ENCODE measurements around the gene SDSL. TPM values are rescaled to one million over a fixed set of nuclear protein-coding genes. Genes with fewer than 3 reads are reported as not detected.

Gene SDSL
- total and polyA plus RNA-seq, 2 of the 4 experiments (the other 2 are of a cell fraction), result 6.3 to 10.9 TPM

GRCh38 chr12:113408756-113409298 lies 13.4 kb upstream of the SDSL start:
- no peaks in the 10 kb centered on the region for H3K9me3 ChIP-seq (ENCODE audit: control insufficient read depth, insufficient read depth, low read length)
- CTCF ChIA-PET, result interaction anchor here (1.2 kb wide), 1 partner anchor 11 kb away, joined by 3 read pairs; no protein-coding TSS in a partner anchor
- H2BK20ac ChIP-seq (ENCODE audit: low read depth, low read length), result no peak overlapping the region
- H3K9ac ChIP-seq (ENCODE audit: low read depth, low read length), result no peak overlapping the region
- no peak overlapping the region for H4K8ac ChIP-seq (ENCODE audit: low read depth in 2 of 2, low read length in 2 of 2)
- no TSS peak for BruUV-seq (replicated peaks)
- WGBS, 2 experiments (ENCODE audit: extremely low coverage in 2 of 2, insufficient read length in 1 of 2), result 100% methylated on average over 1 of the region's 11 CpGs; no CpG with 5 or more reads in 1 of the 2 experiments
- H4K20me1 ChIP-seq (ENCODE audit: insufficient read depth, low read length), result no peaks in the 10 kb centered on the region
- ATAC-seq (ENCODE audit: low read depth), result no peak
- H3K36me3 ChIP-seq (ENCODE audit: control insufficient read depth, insufficient read depth, low read length), result no peaks in the 10 kb centered on the region
- POLR2A ChIA-PET (ENCODE audit: unreplicated experiment), result no interaction called here
- H2AK9ac ChIP-seq (replicated peaks; ENCODE audit: low read depth, low read length, poor library complexity), result no peak overlapping the region
- H2BK5ac ChIP-seq (ENCODE audit: low read depth, low read length, poor library complexity, severe bottlenecking), result no peak overlapping the region
- in situ Hi-C loops (cut with MboI; ENCODE audit: low sequenced_read_pairs), result no loop called here
- H3K4me3 ChIP-seq (ENCODE audit: insufficient read depth, low read depth, low read length), result no peak overlapping the region
- H3K56ac ChIP-seq (ENCODE audit: extremely low read depth, insufficient read depth, low read length), result no peak overlapping the region
- no peak overlapping the region for H4K91ac ChIP-seq (ENCODE audit: insufficient read depth, low read depth, low read length)
- H3K9me1 ChIP-seq (ENCODE audit: insufficient read depth, low read length), result no peaks in the 10 kb centered on the region
- intact Hi-C loops (cut with micrococcal nuclease), result no loop called here
- no peaks in the 10 kb centered on the region for H3K4me1 ChIP-seq (ENCODE audit: control insufficient read depth, insufficient read depth, low read length)
- no peak overlapping the region for H3K18ac ChIP-seq (ENCODE audit: low read depth, low read length)
- H3K79me1 ChIP-seq (ENCODE audit: low read depth in 1 of 2, low read length in 2 of 2), result no peaks in the 10 kb centered on the region
- TF ChIP-seq MXI1 (IDR thresholded peaks at IDR 0.05; ENCODE audit: borderline replicate concordance, low read depth, low read length) (no peak), ELK1 (IDR thresholded peaks at IDR 0.05; ENCODE audit: borderline replicate concordance, low read depth, low read length) (no peak), RAD21 (IDR thresholded peaks at IDR 0.05; ENCODE audit: low read length) (no peak), NFE2L2 (IDR thresholded peaks at IDR 0.05; ENCODE audit: low read depth, low read length) (no peak), SMC3 (IDR thresholded peaks at IDR 0.05; ENCODE audit: low read depth, low read length) (no peak), CTCF (conservative IDR thresholded peaks at IDR 0.05; ENCODE audit: low read depth, low read length) (no peak), MAFK (IDR thresholded peaks at IDR 0.05; ENCODE audit: low read depth, low read length) (no peak), USF2 (IDR thresholded peaks at IDR 0.05; ENCODE audit: low read depth, low read length) (no peak), CHD1 (IDR thresholded peaks at IDR 0.05; ENCODE audit: low read depth, low read length) (no peak), BHLHE40 (IDR thresholded peaks at IDR 0.05; ENCODE audit: low read depth, low read length) (no peak)
- no peak overlapping the region for H3K23ac ChIP-seq (ENCODE audit: low read depth, low read length)
- peaks cover 5% of the 10 kb centered on the region; the same call in 1 of the 2 replicates for H3K27me3 ChIP-seq (ENCODE audit: control insufficient read depth, insufficient read depth, low read length)
- no peak overlapping the region for H3K4me2 ChIP-seq (ENCODE audit: low read depth, low read length)
- no peak overlapping the region for H3K4ac ChIP-seq (ENCODE audit: low read depth, low read length)
- H3K27ac ChIP-seq (ENCODE audit: insufficient read depth, low read length), result no peak overlapping the region
- DNase-seq, result no peak
- no peak overlapping the region for H3K14ac ChIP-seq (replicated peaks; ENCODE audit: low read depth, low read length)
- H2BK120ac ChIP-seq (ENCODE audit: low read depth, low read length), result no peak overlapping the region
- H2AK5ac ChIP-seq (ENCODE audit: low read depth, low read length), result no peak overlapping the region
- dilution Hi-C loops (cut with HindIII; ENCODE audit: low sequenced_read_pairs, unreplicated experiment), result no loop called here
- H2BK15ac ChIP-seq (ENCODE audit: low read depth, low read length), result no peak overlapping the region
- H2AFZ ChIP-seq (replicated peaks; ENCODE audit: low read length, poor library complexity), result no peak overlapping the region
- no peak overlapping the region for H4K5ac ChIP-seq (ENCODE audit: low read depth, low read length)
